HEK293 (cell line): ENCODE data around the gene GTF2F1.

Experiments used
- CTCF ChIA-PET: fragments of 350-600 bp; formaldehyde crosslinking; extraction: SDS; loops from one replicate; lab custom pipeline; 2021; ENCODE audit warnings: antibody characterized with exemption; lab: Yijun Ruan, JAX
- POLR2A ChIA-PET: fragments of 300-600 bp; formaldehyde crosslinking; extraction: SDS; loops from one replicate; lab custom pipeline; 2020; ENCODE audit warnings: antibody characterized with exemption, inconsistent platforms; lab: Yijun Ruan, JAX
- H3K27ac ChIP-seq: fragments of 200-500 bp; sonication (Bioruptor generic); 2 replicates; pipeline ENCODE4 v1.5.1; 2014; ENCODE audit warnings: low read depth, low read length, control low read depth, inconsistent platforms; ENCODE audit errors: extremely low read depth
- H3K36me3 ChIP-seq, 2 experiments: fragments of 200-500 bp in 1 of 2; sonication (Bioruptor generic) in 1 of 2; 1 replicate in 1 of 2; 2 replicates in 1 of 2; pipeline ENCODE4 v1.5.1; 2014 to 2017; ENCODE audit warnings: inconsistent platforms in 2 of 2, low read length in 2 of 2; ENCODE audit not compliant: control insufficient read depth in 2 of 2, insufficient read depth in 1 of 2
- H3K4me1 ChIP-seq: fragments of 200-500 bp; sonication (Bioruptor generic); 2 replicates; pipeline ENCODE4 v1.5.1; 2014; ENCODE audit warnings: mild to moderate bottlenecking, low read length, inconsistent platforms; ENCODE audit not compliant: control insufficient read depth, insufficient read depth
- H3K4me3 ChIP-seq: 2 replicates; pipeline ENCODE4 v1.5.1; 2011; ENCODE audit warnings: low read depth, mild to moderate bottlenecking, control low read depth, low read length, moderate library complexity
- H3K9me3 ChIP-seq: fragments of 200-500 bp; sonication (Bioruptor generic); 2 replicates; pipeline ENCODE4 v1.5.1; 2014; ENCODE audit warnings: low read depth, low read length, inconsistent platforms; ENCODE audit not compliant: control insufficient read depth, insufficient read depth
- EGR2 ChIP-seq: fragments of 450-650 bp; formaldehyde crosslinking; IDR thresholded peaks from 2 replicates; pipeline ENCODE4 v1.5.1; 2016; ENCODE audit warnings: low read depth, missing biosample characterization, missing genetic modification characterization
- GLIS2 ChIP-seq: fragments of 450-650 bp; formaldehyde crosslinking; IDR thresholded peaks from 2 replicates; pipeline ENCODE4 v1.5.1; 2016; ENCODE audit warnings: missing biosample characterization, missing genetic modification characterization
- HOXC10 ChIP-seq: sonication (generic); formaldehyde crosslinking; IDR thresholded peaks from 2 replicates; pipeline ENCODE4 v1.8.1; 2023; ENCODE audit warnings: mild to moderate bottlenecking, missing genetic modification reagents
- KLF1 ChIP-seq: fragments of 450-650 bp; formaldehyde crosslinking; IDR thresholded peaks from 2 replicates; pipeline ENCODE4 v1.5.1; 2016; ENCODE audit warnings: missing biosample characterization, missing genetic modification characterization
- KLF9 ChIP-seq: fragments of 450-650 bp; formaldehyde crosslinking; IDR thresholded peaks from 2 replicates; pipeline ENCODE4 v1.5.1; 2016; ENCODE audit warnings: missing biosample characterization, missing genetic modification characterization, low read depth
- OSR2 ChIP-seq: fragments of 450-650 bp; formaldehyde crosslinking; IDR thresholded peaks from 2 replicates; pipeline ENCODE4 v1.5.1; 2016; ENCODE audit warnings: missing biosample characterization, missing genetic modification characterization
- PRDM1 ChIP-seq: fragments of 450-650 bp; formaldehyde crosslinking; IDR thresholded peaks from 2 replicates; pipeline ENCODE4; 2016; ENCODE audit warnings: missing biosample characterization, missing genetic modification characterization
- SP7 ChIP-seq: fragments of 450-650 bp; formaldehyde crosslinking; IDR thresholded peaks from 2 replicates; pipeline ENCODE4 v1.5.1; 2016; ENCODE audit warnings: missing biosample characterization, missing genetic modification characterization
- ZFHX2 ChIP-seq: fragments of 450-650 bp; formaldehyde crosslinking; conservative IDR thresholded peaks from 2 replicates; pipeline ENCODE4 v1.5.1; 2016; ENCODE audit warnings: missing biosample characterization, missing genetic modification characterization
- ZNF280D ChIP-seq: fragments of 450-650 bp; formaldehyde crosslinking; IDR thresholded peaks from 2 replicates; pipeline ENCODE4 v1.5.1; 2016; ENCODE audit warnings: missing biosample characterization, missing genetic modification characterization
- ZNF302 ChIP-seq: fragments of 450-650 bp; formaldehyde crosslinking; IDR thresholded peaks from 2 replicates; pipeline ENCODE4 v1.5.1; 2016; ENCODE audit warnings: missing biosample characterization, missing genetic modification characterization, low read depth
- ZNF335 ChIP-seq: fragments of 450-650 bp; formaldehyde crosslinking; conservative IDR thresholded peaks from 2 replicates; pipeline ENCODE4 v1.5.1; 2016; ENCODE audit warnings: missing biosample characterization, missing genetic modification characterization
- ZNF341 ChIP-seq: fragments of 450-650 bp; formaldehyde crosslinking; IDR thresholded peaks from 2 replicates; pipeline ENCODE4; 2016; ENCODE audit warnings: low read depth, missing biosample characterization, missing genetic modification characterization
- ZNF404 ChIP-seq: fragments of 450-650 bp; formaldehyde crosslinking; IDR thresholded peaks from 2 replicates; pipeline ENCODE4 v1.5.1; 2017; ENCODE audit warnings: missing biosample characterization, missing genetic modification characterization
- ZNF48 ChIP-seq: fragments of 450-650 bp; formaldehyde crosslinking; IDR thresholded peaks from 2 replicates; pipeline ENCODE4 v1.5.1; 2016; ENCODE audit warnings: missing biosample characterization, missing genetic modification characterization
- ZNF544 ChIP-seq: fragments of 450-650 bp; formaldehyde crosslinking; IDR thresholded peaks from 2 replicates; pipeline ENCODE4 v1.5.0; 2017; ENCODE audit warnings: missing biosample characterization, missing genetic modification characterization
- ZNF670 ChIP-seq: fragments of 450-650 bp; formaldehyde crosslinking; IDR thresholded peaks from 2 replicates; pipeline ENCODE4 v1.5.1; 2016; ENCODE audit warnings: missing biosample characterization, missing genetic modification characterization, low read depth
- ZNF791 ChIP-seq: fragments of 450-650 bp; formaldehyde crosslinking; IDR thresholded peaks from 2 replicates; pipeline ENCODE4 v1.5.1; 2016; ENCODE audit warnings: missing biosample characterization, missing genetic modification characterization
- ZSCAN4 ChIP-seq: fragments of 450-650 bp; formaldehyde crosslinking; IDR thresholded peaks from 2 replicates; pipeline ENCODE4 v1.5.1; 2017; ENCODE audit warnings: missing biosample characterization, missing genetic modification characterization
- TF ChIP-seq, protein P1 (sequence below): fragments of 450-650 bp; formaldehyde crosslinking; IDR thresholded peaks from 2 replicates; pipeline ENCODE4 v1.5.1; 2016; ENCODE audit warnings: missing biosample characterization, missing genetic modification characterization, low read depth

Gene GTF2F1

DNA sequence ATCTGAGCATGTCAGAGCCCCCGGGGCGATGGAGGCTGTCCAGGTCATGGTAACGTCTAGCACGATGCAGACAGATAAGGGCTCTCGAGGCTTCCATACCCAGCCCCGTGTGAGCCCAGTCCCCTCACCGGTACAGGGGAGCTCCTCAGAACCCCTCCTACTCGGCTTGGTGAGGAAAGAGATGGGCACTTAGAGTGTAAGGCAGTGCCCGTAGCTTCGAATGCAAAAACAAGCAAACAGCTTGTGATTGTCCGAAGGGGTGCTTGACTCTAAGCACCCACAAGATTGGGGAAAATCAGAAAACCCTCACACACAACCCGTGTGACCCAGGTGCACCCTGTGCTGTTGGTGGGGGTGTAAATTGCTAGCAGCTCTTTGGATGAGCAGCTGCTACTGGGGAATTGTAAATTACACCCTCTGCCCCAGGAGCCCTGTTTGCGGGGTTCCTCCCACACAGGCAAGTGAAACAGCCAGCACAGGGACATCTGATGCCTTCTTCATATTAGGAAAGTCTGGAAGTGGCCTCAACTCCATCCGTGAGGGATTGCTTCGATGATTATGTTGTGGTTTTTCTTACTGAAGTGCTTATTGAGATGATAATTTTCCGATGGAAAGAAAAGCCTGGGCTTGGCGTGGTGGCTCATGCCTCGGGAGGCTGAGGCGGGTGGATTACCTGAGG is 16.3 kb downstream of the GTF2F1 start:
- ChIA-PET CTCF (no interaction called here), POLR2A (interaction anchor here (1.2 to 1.5 kb wide), 2 partner anchors 17 to 48 kb away, joined by 3 to 4 read pairs; partner anchors contain the start of genes GTF2F1 and KHSRP)
- H3K4me1 ChIP-seq = peaks cover 3% of the 10 kb centered on the region; the same call in 1 of the 2 replicates
- no peak overlapping the region for H3K4me3 ChIP-seq
- no peaks in the 10 kb centered on the region for H3K9me3 ChIP-seq
- peaks cover 12 to 31% of the 10 kb centered on the region in 2 experiments for H3K36me3 ChIP-seq
- TF ChIP-seq SP7 = peak; percentile 46
- TF ChIP-seq ZFHX2 (tag by site-specific recombination) = peak; percentile 60
- TF ChIP-seq OSR2 (tag by site-specific recombination) = 0 out of 2 replicates have a peak, but pooled peaks have one; percentile 10
- peak; percentile 33; the same call in 1 of the 2 replicates for TF ChIP-seq ZNF341
- TF ChIP-seq EGR2 (tag by site-specific recombination) = peak; percentile 24; the same call in 1 of the 2 replicates
- TF ChIP-seq KLF9 (tag by site-specific recombination) = no peak
- no peak for TF ChIP-seq ZSCAN4 (tag by site-specific recombination)
- TF ChIP-seq ZNF335 (tag by site-specific recombination) = 0 out of 2 replicates have a peak, but pooled peaks have one; percentile 24
- H3K27ac ChIP-seq = no peak overlapping the region

DNA sequence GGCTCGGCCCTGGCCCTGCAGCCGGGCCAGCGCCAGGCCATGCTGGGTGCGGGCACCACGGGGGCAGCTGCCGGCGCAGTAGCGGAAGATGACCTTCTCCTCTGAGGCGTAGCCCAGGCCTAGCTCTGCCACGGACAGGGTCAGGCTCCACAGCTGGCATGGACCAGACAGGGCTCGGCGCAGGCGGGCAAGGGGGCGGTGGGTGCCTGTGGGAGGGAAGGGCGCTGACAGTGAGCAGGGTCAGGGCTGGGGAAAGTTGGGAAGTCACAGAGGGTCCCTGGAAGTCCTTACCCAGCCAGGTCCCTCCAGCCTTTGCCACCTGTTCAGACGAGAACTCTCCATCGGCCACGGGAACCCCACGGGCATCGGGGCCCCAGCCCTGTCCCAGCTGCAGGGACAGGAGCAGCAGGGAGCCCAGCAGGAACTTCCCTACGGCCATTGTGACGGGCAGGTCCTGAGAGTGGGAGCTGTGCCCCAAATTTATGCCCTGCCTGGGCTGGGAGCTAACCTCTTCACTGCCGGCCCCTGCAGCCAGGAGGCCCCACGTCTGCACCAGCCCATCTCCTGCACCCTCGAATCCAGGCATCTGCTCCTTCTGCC is 17.5 kb downstream of the GTF2F1 start, which contains the start of gene PSPN:
Gene PSPN, minus strand, starts transcription at position 523 of the 600 bp plus-strand sequence. Its CDS starts 84 bp downstream, at position 439.
- CTCF ChIA-PET = interaction anchor here (1.0 kb wide), 1 partner anchor 31 kb away, joined by 3 read pairs; no protein-coding TSS in a partner anchor
- Histone ChIP-seq H3K27ac (no peak within 1 kb of the TSS), H3K9me3 (no peaks in the 10 kb centered on the region), H3K4me3 (no peak within 1 kb of the TSS), H3K36me3 (peaks cover 12 to 19% of the 10 kb centered on the region in 2 experiments; a peak in 2 of 3 replicates), H3K4me1 (peaks cover 3% of the 10 kb centered on the region; the same call in 1 of the 2 replicates)
- POLR2A ChIA-PET = interaction anchor here (1.1 kb wide), 1 partner anchor 18 kb away, joined by 3 read pairs; no protein-coding TSS in a partner anchor
- TF ChIP-seq ZNF791 (tag by site-specific recombination) (no peak), EGR2 (tag by site-specific recombination) (0 out of 2 replicates have a peak, but pooled peaks have one; percentile 4)

DNA sequence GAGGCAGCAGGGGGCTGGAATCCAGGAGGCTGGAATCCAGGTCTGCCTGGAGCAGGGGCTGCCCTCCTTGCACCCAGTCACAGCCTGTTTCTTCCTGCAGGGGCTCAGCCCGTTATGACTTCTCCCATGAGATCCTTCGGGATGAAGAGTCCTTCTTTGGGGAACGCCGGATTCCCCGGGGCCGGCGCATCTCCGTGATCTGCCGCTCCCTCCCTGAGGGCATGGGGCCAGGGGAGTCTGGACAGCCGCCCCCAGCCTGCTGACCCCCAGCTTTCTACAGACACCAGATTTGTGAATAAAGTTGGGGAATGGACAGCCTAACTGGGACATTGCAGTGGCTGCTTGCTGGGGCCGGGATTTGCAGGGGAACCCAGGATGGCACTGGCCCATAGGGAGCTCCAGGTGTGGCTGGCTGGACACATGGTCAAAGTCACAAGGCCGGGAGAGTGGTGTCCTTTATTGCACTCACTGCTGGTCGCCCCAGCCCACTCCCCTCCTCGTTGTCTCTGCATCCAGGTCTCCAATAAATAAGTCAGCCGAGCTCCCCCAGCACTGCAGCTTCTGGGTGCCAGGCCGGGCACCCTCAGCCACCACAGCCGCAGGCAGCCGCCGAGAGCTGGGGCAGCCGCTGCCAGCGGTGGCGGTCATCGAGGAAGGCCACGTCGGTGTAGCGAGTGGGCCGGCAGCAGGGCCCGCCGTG is 18.1 kb downstream of the GTF2F1 start:
- Histone ChIP-seq H3K27ac (no peak overlapping the region), H3K4me1 (peaks cover 3% of the 10 kb centered on the region; the same call in 1 of the 2 replicates), H3K4me3 (no peak overlapping the region), H3K36me3 (peaks cover 11 to 13% of the 10 kb centered on the region in 2 experiments; a peak in 2 of 3 replicates), H3K9me3 (no peaks in the 10 kb centered on the region)
- TF ChIP-seq ZNF48 (tag by site-specific recombination) (no peak), ZNF670 (tag by site-specific recombination) (no peak), PRDM1 (no peak), HOXC10 (CRISPR knock-in tag) (no peak), ZNF791 (tag by site-specific recombination) (no peak), GLIS2 (tag by site-specific recombination) (0 out of 2 replicates have a peak, but pooled peaks have one; percentile 18), ZNF341 (0 out of 2 replicates have a peak, but pooled peaks have one; percentile 0), ZNF302 (no peak), ZNF280D (tag by site-specific recombination) (no peak), KLF1 (tag by site-specific recombination) (no peak), ZNF544 (tag by site-specific recombination) (no peak), ZNF404 (tag by site-specific recombination) (no peak)
- TF ChIP-seq, protein P1, sequence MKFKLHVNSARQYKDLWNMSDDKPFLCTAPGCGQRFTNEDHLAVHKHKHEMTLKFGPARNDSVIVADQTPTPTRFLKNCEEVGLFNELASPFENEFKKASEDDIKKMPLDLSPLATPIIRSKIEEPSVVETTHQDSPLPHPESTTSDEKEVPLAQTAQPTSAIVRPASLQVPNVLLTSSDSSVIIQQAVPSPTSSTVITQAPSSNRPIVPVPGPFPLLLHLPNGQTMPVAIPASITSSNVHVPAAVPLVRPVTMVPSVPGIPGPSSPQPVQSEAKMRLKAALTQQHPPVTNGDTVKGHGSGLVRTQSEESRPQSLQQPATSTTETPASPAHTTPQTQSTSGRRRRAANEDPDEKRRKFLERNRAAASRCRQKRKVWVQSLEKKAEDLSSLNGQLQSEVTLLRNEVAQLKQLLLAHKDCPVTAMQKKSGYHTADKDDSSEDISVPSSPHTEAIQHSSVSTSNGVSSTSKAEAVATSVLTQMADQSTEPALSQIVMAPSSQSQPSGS (tag by site-specific recombination) = no peak
- ChIA-PET POLR2A (interaction anchor here (1.1 kb wide), 1 partner anchor 17 kb away, joined by 3 read pairs; no protein-coding TSS in a partner anchor), CTCF (interaction anchor here (1.0 kb wide), 1 partner anchor 32 kb away, joined by 3 read pairs; no protein-coding TSS in a partner anchor)
